NCI-H526 (cell line): ENCODE results near the gene DIS3L2.
"Not testable (repeated sequence)": the region's sequence is repeated elsewhere in the genome, so short reads cannot be mapped to it uniquely, and the experiment has no call there.

ENCODE experiments used
- DNase-seq, 2 experiments: peaks; one replicate each; lab custom pipeline; 2025; lab: John Stamatoyannopoulos, UW

DIS3L2 gene

GRCh38 chr2:232350804-232351685 lies 389.5 kb downstream of the DIS3L2 start:
- peak in 1 of 2 experiments; percentile 35 for DNase-seq

- no peak for DNase-seq
These were observed 390.4 kb downstream of the DIS3L2 start for GRCh38 chr2:232351686-232352510.

GRCh38 chr2:232352511-232353091 lies 391.1 kb downstream of the DIS3L2 start:
- no peak for DNase-seq

- DNase-seq: no peak
These were observed 391.6 kb downstream of the DIS3L2 start for GRCh38 chr2:232353096-232353495.

GRCh38 chr2:232353660-232354059 lies 392.1 kb downstream of the DIS3L2 start:
- DNase-seq: no peak

- no peak for DNase-seq
These were observed 392.6 kb downstream of the DIS3L2 start for GRCh38 chr2:232354069-232354468.

GRCh38 chr2:232361646-232362045 lies 400.1 kb downstream of the DIS3L2 start:
- no peak for DNase-seq

- no peak for DNase-seq
These were observed 400.8 kb downstream of the DIS3L2 start for GRCh38 chr2:232362174-232362900.

- not testable (repeated sequence) for DNase-seq
These were observed 401.7 kb downstream of the DIS3L2 start for GRCh38 chr2:232363064-232363783.

GRCh38 chr2:232363784-232364615 lies 402.5 kb downstream of the DIS3L2 start:
- no peak for DNase-seq

GRCh38 chr2:232364806-232365594 lies 403.5 kb downstream of the DIS3L2 start:
- DNase-seq: not testable (repeated sequence)

- DNase-seq: peak in 1 of 2 experiments; percentile 61
These were observed 404.3 kb downstream of the DIS3L2 start for GRCh38 chr2:232365621-232366321.

GRCh38 chr2:232366461-232366860 lies 404.9 kb downstream of the DIS3L2 start:
- peak in 1 of 2 experiments; percentile 10 for DNase-seq

- DNase-seq: no peak
These were observed 405.5 kb downstream of the DIS3L2 start for GRCh38 chr2:232367016-232367415.

GRCh38 chr2:232367591-232368233 lies 406.2 kb downstream of the DIS3L2 start:
- no peak for DNase-seq

- no peak for DNase-seq
These were observed 406.8 kb downstream of the DIS3L2 start for GRCh38 chr2:232368311-232368731.

- DNase-seq: no peak
These were observed 407.8 kb downstream of the DIS3L2 start for GRCh38 chr2:232369126-232369951.
